Esophagus squamous epithelium (tissue), 5 donors: ENCODE measurements around the gene RNASE11. TPM values are rescaled to one million over a fixed set of nuclear protein-coding genes. Genes with fewer than 3 reads are reported as not detected.

Experiments used
- DNase-seq: peaks from one replicate; lab custom pipeline; 2025; lab: John Stamatoyannopoulos, UW
- H3K27ac ChIP-seq, 4 donors: fragments of 200-600 bp; sonication (generic); one replicate each; pipeline ENCODE4 v1.5.1; 2016 to 2019; ENCODE audit warnings: mild to moderate bottlenecking in 1 of 4
- H3K27me3 ChIP-seq, 4 donors: fragments of 200-600 bp; sonication (generic); 1 replicate in 3 of 4; 2 replicates in 1 of 4; pipeline versions ENCODE4 v1.5.1 to v1.6.0; 2017 to 2021; ENCODE audit warnings: antibody characterized with exemption in 1 of 4
- H3K36me3 ChIP-seq, 3 donors: fragments of 200-600 bp; sonication (generic); one replicate each; pipeline ENCODE4 v1.5.1; 2016 to 2019
- H3K4me1 ChIP-seq, 3 donors: fragments of 200-600 bp; sonication (generic); one replicate each; pipeline ENCODE4 v1.5.1; 2017 to 2019
- H3K4me3 ChIP-seq, 4 donors: fragments of 200-600 bp; sonication (generic); 1 replicate in 3 of 4; 2 replicates in 1 of 4; pipeline ENCODE4 v1.5.1; 2016 to 2019; ENCODE audit warnings: mild to moderate bottlenecking in 2 of 4, moderate library complexity in 1 of 4
- H3K9me3 ChIP-seq, 3 donors: fragments of 200-600 bp; sonication (generic); one replicate each; pipeline ENCODE4 v1.5.1; 2016 to 2019
- CTCF ChIP-seq, 6 experiments: fragments of 450-650 bp in 4 of 6; fragments of 200-600 bp in 2 of 6; sonication (generic) in 2 of 6; IDR thresholded peaks; one replicate each; pipeline ENCODE4 v1.5.1; 2016 to 2019; ENCODE audit warnings: antibody characterized with exemption in 6 of 6, mild to moderate bottlenecking in 4 of 6, moderate library complexity in 4 of 6
- POLR2A ChIP-seq, 4 donors: fragments of 450-650 bp; IDR thresholded peaks; one replicate each; pipeline ENCODE4 v1.6.1; 2017; ENCODE audit warnings: antibody characterized with exemption in 4 of 4, mild to moderate bottlenecking in 4 of 4, moderate library complexity in 3 of 4
- WGBS, 2 donors: methylation state at CpG; one replicate each; pipeline ENCODE4 v1.1.5; 2018; 5-methylcytosine and 5-hydroxymethylcytosine counted together
- intact Hi-C: fragments of 100-400 bp; cut with DNase I; formaldehyde crosslinking; loops from one replicate; pipeline ENCODE4 v1.15.0; 2022
- total RNA-seq, 4 donors: library from RNA; depleted of rRNA; stranded (reverse); fragments of >200 nt; gene quantifications; one replicate each; pipeline ENCODE4 v1.1.0, GENCODE V29; 2016
- donor health status: DM: yes; HTN: yes; CAD: no.

RNASE11 gene
- total RNA-seq, 4 donors from 2014 or later = not detected

DNA sequence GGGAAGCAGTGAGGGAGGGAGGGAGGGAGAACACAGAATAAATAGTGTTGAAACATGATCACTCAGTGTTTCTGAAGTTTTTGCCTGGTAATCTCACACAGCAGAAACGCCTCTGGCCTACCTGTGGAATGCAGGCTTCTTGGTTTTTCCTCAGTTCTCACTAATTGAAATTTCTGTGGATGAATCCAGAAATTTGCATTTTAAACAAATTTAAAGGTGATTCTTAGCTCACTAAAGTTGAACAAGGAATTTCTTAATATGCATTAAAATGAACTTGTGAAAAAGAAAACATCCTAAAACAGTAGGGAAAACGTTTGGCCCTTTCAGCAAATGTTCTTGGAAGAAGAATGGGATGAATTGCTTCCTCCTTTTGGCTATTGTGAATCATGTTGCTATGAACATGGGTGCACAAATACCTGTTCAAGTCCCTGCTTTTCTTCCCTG lies 28.3 kb downstream of the RNASE11 start:
- no peak overlapping the region for H3K27ac ChIP-seq
- H3K27me3 ChIP-seq = no peaks in the 10 kb centered on the region
- TF ChIP-seq CTCF (IDR thresholded peaks at IDR 0.05) = no peak
- no peak for TF ChIP-seq POLR2A (IDR thresholded peaks at IDR 0.05)
- DNase-seq = no peak
- no peaks in the 10 kb centered on the region for H3K36me3 ChIP-seq
- 31 to 35% methylated on average over 2 of the region's 2 CpGs for WGBS, 2 donors
- H3K9me3 ChIP-seq = no peaks in the 10 kb centered on the region
- intact Hi-C loops = no loop called here
- no peak overlapping the region for H3K4me3 ChIP-seq
- no peaks in the 10 kb centered on the region for H3K4me1 ChIP-seq

- WGBS, 2 donors = 45 to 46% methylated on average over 2 of the region's 2 CpGs
- Histone ChIP-seq H3K27ac (no peak overlapping the region), H3K4me3 (no peak overlapping the region), H3K4me1 (no peaks in the 10 kb centered on the region), H3K27me3 (no peaks in the 10 kb centered on the region), H3K36me3 (no peaks in the 10 kb centered on the region), H3K9me3 (no peaks in the 10 kb centered on the region)
- TF ChIP-seq CTCF (IDR thresholded peaks at IDR 0.05) = no peak
- TF ChIP-seq POLR2A (IDR thresholded peaks at IDR 0.05) = no peak
- DNase-seq = no peak
- intact Hi-C loops = no loop called here
Measured at GRCh38 chr14:20557212-20557542, 30.6 kb downstream of the RNASE11 start.

- Histone ChIP-seq H3K9me3 (no peaks in the 10 kb centered on the region), H3K36me3 (no peaks in the 10 kb centered on the region), H3K4me3 (no peak overlapping the region), H3K27me3 (no peaks in the 10 kb centered on the region), H3K27ac (no peak overlapping the region), H3K4me1 (no peaks in the 10 kb centered on the region)
- DNase-seq = no peak
- intact Hi-C loops = no loop called here
- whole genome bisulfite sequencing, 2 donors = 69 to 70% methylated on average over 11 of the region's 11 CpGs
- TF ChIP-seq CTCF (IDR thresholded peaks at IDR 0.05) (no peak), POLR2A (IDR thresholded peaks at IDR 0.05) (no peak)
Measured at GRCh38 chr14:20556500-20557211, 31.1 kb downstream of the RNASE11 start.

GRCh38 chr14:20555845-20556244 lies 32.0 kb downstream of the RNASE11 start:
- DNase-seq = no peak
- intact Hi-C loops = no loop called here
- no peak for TF ChIP-seq CTCF (IDR thresholded peaks at IDR 0.05)
- TF ChIP-seq POLR2A (IDR thresholded peaks at IDR 0.05) = no peak
- Histone ChIP-seq H3K27me3 (no peaks in the 10 kb centered on the region), H3K27ac (no peak overlapping the region), H3K36me3 (no peaks in the 10 kb centered on the region), H3K4me1 (no peaks in the 10 kb centered on the region), H3K9me3 (no peaks in the 10 kb centered on the region), H3K4me3 (no peak overlapping the region)
- 82 to 93% methylated on average over 3 of the region's 3 CpGs for WGBS, 2 donors

- Histone ChIP-seq H3K9me3 (no peaks in the 10 kb centered on the region), H3K4me1 (no peaks in the 10 kb centered on the region), H3K4me3 (no peak overlapping the region), H3K27ac (no peak overlapping the region), H3K36me3 (no peaks in the 10 kb centered on the region), H3K27me3 (no peaks in the 10 kb centered on the region)
- TF ChIP-seq POLR2A (IDR thresholded peaks at IDR 0.05) = no peak
- DNase-seq = no peak
- intact Hi-C loops = no loop called here
Measured at GRCh38 chr14:20553024-20553423, 34.8 kb downstream of the RNASE11 start.

DNA sequence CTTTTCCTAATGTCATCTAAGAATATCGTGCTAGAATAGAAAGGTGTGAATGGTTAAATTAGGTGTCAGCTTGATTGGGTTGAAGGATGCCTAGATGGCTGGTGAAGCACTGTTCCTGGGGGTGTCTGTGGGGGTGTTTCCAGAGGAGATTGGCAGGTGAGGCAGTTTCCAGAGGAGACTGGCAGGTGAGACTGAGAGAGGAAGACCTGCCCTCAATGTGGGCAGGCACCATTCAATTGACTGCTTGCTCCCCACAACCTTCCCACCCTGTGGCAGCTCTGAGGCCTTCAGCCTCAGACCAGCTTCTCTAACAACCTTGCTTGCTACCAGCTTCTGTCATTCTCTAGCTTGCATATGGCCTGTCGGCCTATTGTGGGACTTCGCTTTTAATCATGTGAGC lies 36.2 kb downstream of the RNASE11 start:
- TF ChIP-seq POLR2A (IDR thresholded peaks at IDR 0.05) (no peak), CTCF (IDR thresholded peaks at IDR 0.05) (no peak)
- Histone ChIP-seq H3K9me3 (no peaks in the 10 kb centered on the region), H3K4me1 (no peaks in the 10 kb centered on the region), H3K36me3 (no peaks in the 10 kb centered on the region), H3K4me3 (no peak overlapping the region), H3K27me3 (no peaks in the 10 kb centered on the region), H3K27ac (no peak overlapping the region)
- WGBS, 2 donors = 85 to 90% methylated on average over 3 of the region's 3 CpGs
- intact Hi-C loops = no loop called here
- DNase-seq = no peak
